ENCODE results near the gene ALAS1. TPM values are rescaled to one million over a fixed set of nuclear protein-coding genes. Genes with fewer than 3 reads are reported as not detected.

ALAS1 gene
- total and polyA plus RNA-seq, 2 of the 13 experiments (the other 11 are each of a cell fraction or from before 2014, with no cell fraction given): 36.0 to 43.2 TPM

DNA sequence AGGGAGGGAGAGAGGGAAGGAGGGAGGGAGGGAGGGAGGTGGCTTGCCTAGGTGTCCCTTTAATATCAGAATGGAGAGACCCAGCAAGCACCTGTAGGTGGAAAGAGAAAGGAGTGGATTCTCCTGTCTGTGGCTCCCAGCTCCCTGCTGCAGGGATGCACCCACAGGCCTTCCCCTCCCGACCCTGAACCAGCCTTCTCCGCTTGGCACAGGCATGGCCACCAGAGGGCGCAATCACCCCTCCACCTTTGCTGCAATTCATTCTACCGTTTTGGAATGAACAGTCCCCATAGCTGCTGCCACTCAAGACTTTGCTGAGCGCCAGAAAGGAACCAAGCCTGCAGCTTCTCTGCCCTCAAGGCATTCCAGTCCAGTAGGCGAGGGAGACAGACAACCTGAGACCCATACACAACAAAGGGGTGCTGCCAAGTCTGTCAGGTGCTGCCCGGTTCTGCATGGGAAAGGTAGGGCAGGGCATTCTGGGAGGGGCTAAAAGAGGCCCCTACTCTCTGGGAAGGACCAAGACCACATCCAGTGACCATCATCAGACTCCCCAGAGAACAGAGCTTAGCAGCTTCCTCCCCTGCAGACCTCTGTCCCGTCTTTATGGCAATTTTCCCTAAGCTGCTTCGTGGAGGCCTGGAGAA, 22.5 kb downstream of the ALAS1 start (continued):
- TF ChIP-seq ZNF768 (CRISPR knock-in tag; IDR thresholded peaks at IDR 0.05) (no peak), FOXP1 (IDR thresholded peaks at IDR 0.05) (no peak), FOXP1 (CRISPR knock-in tag; IDR thresholded peaks at IDR 0.05) (no peak), GMEB1 (CRISPR knock-in tag; IDR thresholded peaks at IDR 0.05; ENCODE audit: borderline replicate concordance) (no peak), NR3C1 (CRISPR knock-in tag; IDR thresholded peaks at IDR 0.05) (no peak), GATA4 (IDR thresholded peaks at IDR 0.05; ENCODE audit: borderline replicate concordance, low read depth) (no peak), ZNF570 (CRISPR knock-in tag; IDR thresholded peaks at IDR 0.05; ENCODE audit: borderline replicate concordance) (no peak), CBX5 (CRISPR knock-in tag; IDR thresholded peaks at IDR 0.05; ENCODE audit: borderline replicate concordance) (0 out of 2 replicates have a peak, but pooled peaks have one; percentile 47), MBD4 (IDR thresholded peaks at IDR 0.05; ENCODE audit: borderline replicate concordance, low read length) (no peak), TBL1XR1 (IDR thresholded peaks at IDR 0.05; ENCODE audit: borderline replicate concordance, low read length, partially characterized antibody) (no peak), AGO1 (IDR thresholded peaks at IDR 0.05; ENCODE audit: low read depth, low read length, poor library complexity, severe bottlenecking) (no peak), RAD51 (IDR thresholded peaks at IDR 0.05; ENCODE audit: borderline replicate concordance) (no peak), SMARCE1 (IDR thresholded peaks at IDR 0.05; ENCODE audit: borderline replicate concordance) (no peak), ATF3 (CRISPR knock-in tag; IDR thresholded peaks at IDR 0.05) (0 out of 2 replicates have a peak, but pooled peaks have one; percentile 22), ZFYVE20 (CRISPR knock-in tag; IDR thresholded peaks at IDR 0.05; ENCODE audit: borderline replicate concordance, low read depth) (no peak), ZNF639 (CRISPR knock-in tag; conservative IDR thresholded peaks at IDR 0.05) (no peak), KAT7 (CRISPR knock-in tag; IDR thresholded peaks at IDR 0.05; ENCODE audit: borderline replicate concordance) (no peak), KLF15 (CRISPR knock-in tag; IDR thresholded peaks at IDR 0.05; ENCODE audit: borderline replicate concordance) (no peak)
- TF ChIP-seq, protein P1, sequence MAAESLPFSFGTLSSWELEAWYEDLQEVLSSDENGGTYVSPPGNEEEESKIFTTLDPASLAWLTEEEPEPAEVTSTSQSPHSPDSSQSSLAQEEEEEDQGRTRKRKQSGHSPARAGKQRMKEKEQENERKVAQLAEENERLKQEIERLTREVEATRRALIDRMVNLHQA (CRISPR knock-in tag; IDR thresholded peaks at IDR 0.05): no peak
- TF ChIP-seq, protein P2, sequence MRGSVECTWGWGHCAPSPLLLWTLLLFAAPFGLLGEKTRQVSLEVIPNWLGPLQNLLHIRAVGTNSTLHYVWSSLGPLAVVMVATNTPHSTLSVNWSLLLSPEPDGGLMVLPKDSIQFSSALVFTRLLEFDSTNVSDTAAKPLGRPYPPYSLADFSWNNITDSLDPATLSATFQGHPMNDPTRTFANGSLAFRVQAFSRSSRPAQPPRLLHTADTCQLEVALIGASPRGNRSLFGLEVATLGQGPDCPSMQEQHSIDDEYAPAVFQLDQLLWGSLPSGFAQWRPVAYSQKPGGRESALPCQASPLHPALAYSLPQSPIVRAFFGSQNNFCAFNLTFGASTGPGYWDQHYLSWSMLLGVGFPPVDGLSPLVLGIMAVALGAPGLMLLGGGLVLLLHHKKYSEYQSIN (CRISPR knock-in tag; IDR thresholded peaks at IDR 0.05; ENCODE audit: borderline replicate concordance): no peak
- TF ChIP-seq, protein P3, sequence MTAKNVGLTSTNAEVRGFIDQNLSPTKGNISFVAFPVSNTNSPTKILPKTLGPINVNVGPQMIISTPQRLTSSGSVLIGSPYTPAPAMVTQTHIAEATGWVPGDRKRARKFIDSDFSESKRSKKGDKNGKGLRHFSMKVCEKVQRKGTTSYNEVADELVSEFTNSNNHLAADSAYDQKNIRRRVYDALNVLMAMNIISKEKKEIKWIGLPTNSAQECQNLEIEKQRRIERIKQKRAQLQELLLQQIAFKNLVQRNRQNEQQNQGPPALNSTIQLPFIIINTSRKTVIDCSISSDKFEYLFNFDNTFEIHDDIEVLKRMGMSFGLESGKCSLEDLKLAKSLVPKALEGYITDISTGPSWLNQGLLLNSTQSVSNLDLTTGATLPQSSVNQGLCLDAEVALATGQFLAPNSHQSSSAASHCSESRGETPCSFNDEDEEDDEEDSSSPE (CRISPR knock-in tag; IDR thresholded peaks at IDR 0.05): no peak
- TF ChIP-seq, protein P4, sequence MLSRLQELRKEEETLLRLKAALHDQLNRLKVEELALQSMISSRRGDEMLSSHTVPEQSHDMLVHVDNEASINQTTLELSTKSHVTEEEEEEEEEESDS (CRISPR knock-in tag; IDR thresholded peaks at IDR 0.05; ENCODE audit: borderline replicate concordance): no peak

All from HepG2 (cell line).